ENCODE results near the gene GATAD2B. TPM values are rescaled to one million over a fixed set of nuclear protein-coding genes. Genes with fewer than 3 reads are reported as not detected.

The GATAD2B gene
- polyA plus RNA-seq, 3 donors: 1.1 to 11.0 (median 2.0) TPM

- TF ChIP-seq CTCF (IDR thresholded peaks at IDR 0.05): no peak
- Histone ChIP-seq H3K4me2 (replicated peaks; ENCODE audit: extremely low read depth, low read length, poor library complexity, severe bottlenecking) (no peak overlapping the region), H3K9me3 (replicated peaks in 1 of 2; ENCODE audit: control insufficient read depth in 1 of 2, insufficient read depth in 1 of 2, low read length in 2 of 2) (no peaks in the 10 kb centered on the region), H3K36me3 (replicated peaks in 1 of 2; ENCODE audit: control insufficient read depth in 1 of 2, insufficient read depth in 2 of 2, low read length in 2 of 2) (peaks cover 41 to 57% of the 10 kb centered on the region in 2 donors), H3K4me1 (ENCODE audit: control insufficient read depth in 1 of 2, insufficient read depth in 2 of 2, low read length in 2 of 2) (peaks cover 54 to 56% of the 10 kb centered on the region in 2 donors), H3K4me3 (replicated peaks in 1 of 3; ENCODE audit: low read depth in 2 of 3, low read length in 3 of 3) (no peak overlapping the region), H3K27me3 (ENCODE audit: control insufficient read depth in 2 of 2, insufficient read depth in 2 of 2, low read length in 2 of 2) (no peaks in the 10 kb centered on the region), H2AFZ (ENCODE audit: insufficient read depth, low read depth, low read length, poor library complexity, severe bottlenecking) (no peak overlapping the region), H3K27ac (ENCODE audit: low read depth in 1 of 2, low read length in 2 of 2) (no peak overlapping the region), H4K20me1 (ENCODE audit: insufficient read depth, low read length) (peaks cover 2% of the 10 kb centered on the region), H3K79me2 (ENCODE audit: insufficient read depth, low read length) (peaks cover 12% of the 10 kb centered on the region), H3K9ac (ENCODE audit: insufficient read depth, low read length, poor library complexity, severe bottlenecking) (no peak overlapping the region)
- intact Hi-C loops (cut with micrococcal nuclease): no loop called here
- Mint-ChIP-seq H3K4me1 (peaks cover 56% of the 10 kb centered on the region), H3K27ac (peak overlapping the region in 1 of 7 donors; percentile 32), H3K36me3 (peaks cover 51 to 64% of the 10 kb centered on the region in 2 donors), H3K27me3 (ENCODE audit: low read depth in 3 of 3) (no peaks in the 10 kb centered on the region), H3K9me3 (no peaks in the 10 kb centered on the region), H3K4me3 (no peak overlapping the region)
- DNase-seq: no peak
- no CpG with 5 or more reads among the region's 2 CpGs for WGBS (ENCODE audit: insufficient coverage)
Measured at GRCh38 chr1:153771261-153771660, 151.5 kb downstream of the GATAD2B start.

GRCh38 chr1:153770797-153771196, 152.0 kb downstream of the GATAD2B start:
- no peak for TF ChIP-seq CTCF (IDR thresholded peaks at IDR 0.05)
- H3K4me1 Mint-ChIP-seq: peaks cover 53% of the 10 kb centered on the region
- peaks cover 41 to 62% of the 10 kb centered on the region in 2 donors for H3K36me3 ChIP-seq (replicated peaks in 1 of 2; ENCODE audit: control insufficient read depth in 1 of 2, insufficient read depth in 2 of 2, low read length in 2 of 2)

More at GRCh38 chr1:153770797-153771196, 152.0 kb downstream of the GATAD2B start:
- Mint-ChIP-seq H3K36me3 (peaks cover 52 to 68% of the 10 kb centered on the region in 2 donors), H3K9me3 (no peaks in the 10 kb centered on the region), H3K4me3 (no peak overlapping the region), H3K27ac (peak overlapping the region in 1 of 7 donors; percentile 42), H3K27me3 (ENCODE audit: low read depth in 3 of 3) (no peaks in the 10 kb centered on the region)
- Histone ChIP-seq H3K4me2 (replicated peaks; ENCODE audit: extremely low read depth, low read length, poor library complexity, severe bottlenecking) (no peak overlapping the region), H3K27ac (ENCODE audit: low read depth in 1 of 2, low read length in 2 of 2) (no peak overlapping the region), H4K20me1 (ENCODE audit: insufficient read depth, low read length) (no peaks in the 10 kb centered on the region), H3K4me3 (replicated peaks in 1 of 3; ENCODE audit: low read depth in 2 of 3, low read length in 3 of 3) (no peak overlapping the region), H3K9ac (ENCODE audit: insufficient read depth, low read length, poor library complexity, severe bottlenecking) (no peak overlapping the region), H3K79me2 (ENCODE audit: insufficient read depth, low read length) (peaks cover 7% of the 10 kb centered on the region), H2AFZ (ENCODE audit: insufficient read depth, low read depth, low read length, poor library complexity, severe bottlenecking) (no peak overlapping the region), H3K27me3 (ENCODE audit: control insufficient read depth in 2 of 2, insufficient read depth in 2 of 2, low read length in 2 of 2) (no peaks in the 10 kb centered on the region), H3K9me3 (replicated peaks in 1 of 2; ENCODE audit: control insufficient read depth in 1 of 2, insufficient read depth in 1 of 2, low read length in 2 of 2) (no peaks in the 10 kb centered on the region), H3K4me1 (ENCODE audit: control insufficient read depth in 1 of 2, insufficient read depth in 2 of 2, low read length in 2 of 2) (peaks cover 51 to 52% of the 10 kb centered on the region in 2 donors)
- intact Hi-C loops (cut with micrococcal nuclease): no loop called here
- no CpG with 5 or more reads among the region's 11 CpGs for WGBS (ENCODE audit: insufficient coverage)
- no peak for DNase-seq

Measured in CD14-positive monocyte (primary cell).